SK-N-SH treated with all-trans-retinoic acid at 6 μM for 48 hours (cell line): ENCODE measurements around the gene UST.

Source experiments
- ATAC-seq: fragments of 200-7000 bp; cut with Tn5 transposase; 3 replicates; pipeline ENCODE4 v1.9.1; 2020; ENCODE audit warnings: mild to moderate bottlenecking, moderate library complexity
- ARNTL ChIP-seq: fragments of 450-650 bp; formaldehyde crosslinking; IDR thresholded peaks from 2 replicates; pipeline ENCODE4 v1.5.0; 2020; ENCODE audit warnings: low read depth, mild to moderate bottlenecking, moderate library complexity, borderline replicate concordance
- BACH2 ChIP-seq: fragments of 250-450 bp; sonication (Bioruptor Pico); IDR thresholded peaks from 2 replicates; pipeline ENCODE4 v1.9.0; 2021; ENCODE audit warnings: mild to moderate bottlenecking, borderline replicate concordance
- CSDC2 ChIP-seq: fragments of 250-450 bp; sonication (Bioruptor Pico); IDR thresholded peaks from 2 replicates; pipeline ENCODE4 v1.5.0; 2020; ENCODE audit warnings: mild to moderate bottlenecking, moderate library complexity
- ESRRG ChIP-seq: fragments of 250-450 bp; sonication (Bioruptor Pico); IDR thresholded peaks from 2 replicates; pipeline ENCODE4 v1.6.1; 2021; ENCODE audit warnings: mild to moderate bottlenecking
- GLIS3 ChIP-seq: fragments of 250-450 bp; sonication (Bioruptor Pico); IDR thresholded peaks from 2 replicates; pipeline ENCODE4 v1.5.0; 2020; ENCODE audit warnings: mild to moderate bottlenecking, moderate library complexity
- ISL1 ChIP-seq: fragments of 250-450 bp; sonication (Bioruptor Pico); IDR thresholded peaks from 2 replicates; pipeline ENCODE4 v2.1.2; 2022; ENCODE audit warnings: mild to moderate bottlenecking, moderate library complexity
- OSR1 ChIP-seq: fragments of 250-450 bp; sonication (Bioruptor Pico); IDR thresholded peaks from 2 replicates; pipeline ENCODE4 v1.8.0; 2022; ENCODE audit warnings: moderate library complexity, mild to moderate bottlenecking, inconsistent platforms
- PPARA ChIP-seq: fragments of 250-450 bp; sonication (Bioruptor Pico); IDR thresholded peaks from 2 replicates; pipeline ENCODE4 v1.5.0; 2020; ENCODE audit warnings: mild to moderate bottlenecking, borderline replicate concordance
- RARB ChIP-seq: fragments of 250-450 bp; sonication (Bioruptor Pico); IDR thresholded peaks from 2 replicates; pipeline ENCODE4 v1.8.0; 2021; ENCODE audit warnings: mild to moderate bottlenecking, moderate library complexity
- SNAI2 ChIP-seq: fragments of 250-450 bp; sonication (Bioruptor Pico); IDR thresholded peaks from 2 replicates; pipeline ENCODE4 v1.5.0; 2020; ENCODE audit warnings: mild to moderate bottlenecking, moderate library complexity
- TCF4 ChIP-seq: fragments of 250-450 bp; sonication (Bioruptor Pico); IDR thresholded peaks from 2 replicates; pipeline ENCODE4 v1.8.0; 2021; ENCODE audit warnings: mild to moderate bottlenecking, moderate library complexity, borderline replicate concordance
- TOX ChIP-seq: fragments of 250-450 bp; sonication (Bioruptor Pico); IDR thresholded peaks from 2 replicates; pipeline ENCODE4 v1.8.0; 2021; ENCODE audit warnings: mild to moderate bottlenecking, moderate library complexity, borderline replicate concordance
- ZC3H10 ChIP-seq: fragments of 250-450 bp; sonication (Bioruptor Pico); IDR thresholded peaks from 2 replicates; pipeline ENCODE4 v1.5.1; 2021; ENCODE audit warnings: mild to moderate bottlenecking, moderate library complexity
- ZFP3 ChIP-seq: fragments of 250-450 bp; sonication (Bioruptor Pico); IDR thresholded peaks from 2 replicates; pipeline ENCODE4 v1.5.0; 2020; ENCODE audit warnings: mild to moderate bottlenecking, moderate library complexity
- ZFP30 ChIP-seq: fragments of 450-650 bp; formaldehyde crosslinking; IDR thresholded peaks from 2 replicates; pipeline ENCODE4 v1.5.0; 2022; ENCODE audit warnings: mild to moderate bottlenecking, moderate library complexity
- ZNF565 ChIP-seq: fragments of 450-650 bp; formaldehyde crosslinking; conservative IDR thresholded peaks from 2 replicates; pipeline ENCODE4 v1.5.0; 2020; ENCODE audit warnings: low read depth, mild to moderate bottlenecking, moderate library complexity
- ZNF70 ChIP-seq: fragments of 450-650 bp; formaldehyde crosslinking; IDR thresholded peaks from 2 replicates; pipeline ENCODE4 v1.5.0; 2020; ENCODE audit warnings: mild to moderate bottlenecking, moderate library complexity
- ZNF8 ChIP-seq: fragments of 450-650 bp; formaldehyde crosslinking; IDR thresholded peaks from 2 replicates; pipeline ENCODE4 v1.5.0; 2020; ENCODE audit warnings: mild to moderate bottlenecking, moderate library complexity
- TF ChIP-seq, protein P1 (sequence below): fragments of 250-450 bp; sonication (Bioruptor Pico); IDR thresholded peaks from 2 replicates; pipeline ENCODE4 v1.5.1; 2021; ENCODE audit warnings: mild to moderate bottlenecking, moderate library complexity
- TF ChIP-seq, protein P2 (sequence below): fragments of 250-450 bp; sonication (Bioruptor Pico); IDR thresholded peaks from 2 replicates; pipeline ENCODE4 v1.8.0; 2021; ENCODE audit warnings: low read depth, mild to moderate bottlenecking, moderate library complexity, borderline replicate concordance
- TF ChIP-seq, protein P3 (sequence below): fragments of 250-450 bp; sonication (Bioruptor Pico); IDR thresholded peaks from 2 replicates; pipeline ENCODE4 v1.8.0; 2020; ENCODE audit warnings: mild to moderate bottlenecking, moderate library complexity, borderline replicate concordance
- TF ChIP-seq, protein P4 (sequence below): fragments of 250-450 bp; sonication (Bioruptor Pico); IDR thresholded peaks from 2 replicates; pipeline ENCODE4 v1.5.0; 2020; ENCODE audit warnings: mild to moderate bottlenecking, moderate library complexity

UST gene

DNA sequence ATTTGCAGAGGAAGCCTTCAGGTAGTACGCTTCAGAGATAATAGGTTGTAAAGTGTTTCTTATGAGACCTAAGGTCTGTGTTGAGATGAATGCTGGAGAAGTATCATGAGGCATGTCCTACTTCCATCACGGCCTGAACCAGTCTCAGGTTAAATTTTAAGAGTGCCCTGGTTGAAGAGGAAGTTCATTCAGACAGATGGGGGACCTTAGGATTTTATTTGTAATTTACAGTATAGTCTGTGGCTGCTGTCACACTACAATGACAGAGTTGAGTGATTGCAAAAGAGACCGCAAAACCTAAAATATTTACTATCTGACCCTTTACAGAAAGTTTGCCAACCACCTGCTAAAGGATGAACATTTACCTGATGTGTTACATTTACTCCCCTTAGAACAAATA, 70.9 kb downstream of the UST start (continued):
- no peak for TF ChIP-seq CSDC2
- no peak for TF ChIP-seq ZFP30 (CRISPR knock-in tag)
- no peak for TF ChIP-seq BACH2 (CRISPR knock-in tag)
- no peak for TF ChIP-seq ZFP3 (CRISPR knock-in tag)
- TF ChIP-seq RARB (CRISPR knock-in tag) = no peak
- no peak for TF ChIP-seq ARNTL (CRISPR knock-in tag)
- TF ChIP-seq GLIS3 = no peak
- no peak for TF ChIP-seq TCF4
- TF ChIP-seq, protein P1, sequence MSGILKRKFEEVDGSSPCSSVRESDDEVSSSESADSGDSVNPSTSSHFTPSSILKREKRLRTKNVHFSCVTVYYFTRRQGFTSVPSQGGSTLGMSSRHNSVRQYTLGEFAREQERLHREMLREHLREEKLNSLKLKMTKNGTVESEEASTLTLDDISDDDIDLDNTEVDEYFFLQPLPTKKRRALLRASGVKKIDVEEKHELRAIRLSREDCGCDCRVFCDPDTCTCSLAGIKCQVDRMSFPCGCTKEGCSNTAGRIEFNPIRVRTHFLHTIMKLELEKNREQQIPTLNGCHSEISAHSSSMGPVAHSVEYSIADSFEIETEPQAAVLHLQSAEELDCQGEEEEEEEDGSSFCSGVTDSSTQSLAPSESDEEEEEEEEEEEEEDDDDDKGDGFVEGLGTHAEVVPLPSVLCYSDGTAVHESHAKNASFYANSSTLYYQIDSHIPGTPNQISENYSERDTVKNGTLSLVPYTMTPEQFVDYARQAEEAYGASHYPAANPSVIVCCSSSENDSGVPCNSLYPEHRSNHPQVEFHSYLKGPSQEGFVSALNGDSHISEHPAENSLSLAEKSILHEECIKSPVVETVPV = no peak
- TF ChIP-seq ZC3H10 (CRISPR knock-in tag) = no peak
- no peak for TF ChIP-seq OSR1 (CRISPR knock-in tag)

DNA sequence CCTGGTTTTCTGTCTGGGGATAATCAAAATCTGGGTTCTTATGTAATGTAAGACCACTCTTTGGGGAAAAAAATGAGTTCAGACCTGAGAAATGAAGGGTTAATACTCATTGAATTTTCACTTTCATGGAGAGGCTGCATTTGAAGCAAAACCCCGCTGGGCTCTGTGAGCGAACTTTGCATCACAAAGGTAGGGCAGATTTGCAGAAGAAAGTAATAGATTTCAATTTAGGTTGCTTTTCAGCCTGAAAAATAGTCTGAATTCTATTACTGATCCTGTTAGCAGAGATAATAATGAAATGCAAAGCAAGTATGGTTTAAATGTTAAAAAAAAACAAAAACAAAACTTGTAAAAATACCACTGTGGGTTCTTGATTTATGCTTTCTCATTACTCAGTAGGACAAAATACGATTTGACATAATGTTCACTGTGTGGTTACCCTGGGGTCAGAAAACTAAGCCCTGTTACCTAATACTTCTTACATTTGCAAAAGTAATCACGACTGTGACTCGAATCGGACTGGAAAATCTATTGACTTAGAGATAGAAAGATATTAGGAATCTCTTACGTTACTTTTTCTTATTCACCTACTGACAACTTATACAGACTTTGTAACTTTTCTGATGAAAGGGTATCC, 72.2 kb downstream of the UST start:
- TF ChIP-seq ZFP30 (CRISPR knock-in tag) (no peak), GLIS3 (no peak), ESRRG (CRISPR knock-in tag) (no peak), ZFP3 (CRISPR knock-in tag) (no peak), TCF4 (no peak), CSDC2 (no peak), OSR1 (CRISPR knock-in tag) (no peak), ISL1 (CRISPR knock-in tag) (no peak), ZC3H10 (CRISPR knock-in tag) (no peak), PPARA (CRISPR knock-in tag) (no peak)
- TF ChIP-seq, protein P2, sequence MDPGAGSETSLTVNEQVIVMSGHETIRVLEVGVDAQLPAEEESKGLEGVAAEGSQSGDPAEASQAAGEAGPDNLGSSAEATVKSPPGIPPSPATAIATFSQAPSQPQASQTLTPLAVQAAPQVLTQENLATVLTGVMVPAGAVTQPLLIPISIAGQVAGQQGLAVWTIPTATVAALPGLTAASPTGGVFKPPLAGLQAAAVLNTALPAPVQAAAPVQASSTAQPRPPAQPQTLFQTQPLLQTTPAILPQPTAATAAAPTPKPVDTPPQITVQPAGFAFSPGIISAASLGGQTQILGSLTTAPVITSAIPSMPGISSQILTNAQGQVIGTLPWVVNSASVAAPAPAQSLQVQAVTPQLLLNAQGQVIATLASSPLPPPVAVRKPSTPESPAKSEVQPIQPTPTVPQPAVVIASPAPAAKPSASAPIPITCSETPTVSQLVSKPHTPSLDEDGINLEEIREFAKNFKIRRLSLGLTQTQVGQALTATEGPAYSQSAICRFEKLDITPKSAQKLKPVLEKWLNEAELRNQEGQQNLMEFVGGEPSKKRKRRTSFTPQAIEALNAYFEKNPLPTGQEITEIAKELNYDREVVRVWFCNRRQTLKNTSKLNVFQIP (CRISPR knock-in tag) = no peak
- TF ChIP-seq, protein P3, sequence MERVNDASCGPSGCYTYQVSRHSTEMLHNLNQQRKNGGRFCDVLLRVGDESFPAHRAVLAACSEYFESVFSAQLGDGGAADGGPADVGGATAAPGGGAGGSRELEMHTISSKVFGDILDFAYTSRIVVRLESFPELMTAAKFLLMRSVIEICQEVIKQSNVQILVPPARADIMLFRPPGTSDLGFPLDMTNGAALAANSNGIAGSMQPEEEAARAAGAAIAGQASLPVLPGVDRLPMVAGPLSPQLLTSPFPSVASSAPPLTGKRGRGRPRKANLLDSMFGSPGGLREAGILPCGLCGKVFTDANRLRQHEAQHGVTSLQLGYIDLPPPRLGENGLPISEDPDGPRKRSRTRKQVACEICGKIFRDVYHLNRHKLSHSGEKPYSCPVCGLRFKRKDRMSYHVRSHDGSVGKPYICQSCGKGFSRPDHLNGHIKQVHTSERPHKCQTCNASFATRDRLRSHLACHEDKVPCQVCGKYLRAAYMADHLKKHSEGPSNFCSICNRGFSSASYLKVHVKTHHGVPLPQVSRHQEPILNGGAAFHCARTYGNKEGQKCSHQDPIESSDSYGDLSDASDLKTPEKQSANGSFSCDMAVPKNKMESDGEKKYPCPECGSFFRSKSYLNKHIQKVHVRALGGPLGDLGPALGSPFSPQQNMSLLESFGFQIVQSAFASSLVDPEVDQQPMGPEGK (CRISPR knock-in tag) = no peak
- no peak for ATAC-seq

DNA sequence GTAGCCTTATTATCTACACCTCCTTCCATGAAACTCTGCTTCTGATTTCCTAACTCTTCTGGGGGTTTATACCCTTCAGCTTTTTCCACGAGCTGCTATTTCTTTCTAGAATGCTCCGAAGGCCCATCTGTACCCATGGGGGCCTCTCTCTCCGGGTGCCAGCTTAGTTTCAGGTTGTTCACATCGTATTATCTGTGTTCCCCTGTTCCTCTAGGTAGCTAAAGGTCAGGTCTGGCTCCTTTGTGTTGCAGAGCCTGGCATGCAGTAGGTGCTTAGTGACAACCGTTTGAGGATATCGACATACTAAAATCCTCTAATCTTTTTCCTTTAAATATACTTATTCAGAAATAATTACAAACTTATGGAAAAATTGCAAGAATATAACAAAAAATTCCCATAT, 73.0 kb downstream of the UST start:
- ATAC-seq = no peak
- no peak for TF ChIP-seq PPARA (CRISPR knock-in tag)
- TF ChIP-seq, protein P4, sequence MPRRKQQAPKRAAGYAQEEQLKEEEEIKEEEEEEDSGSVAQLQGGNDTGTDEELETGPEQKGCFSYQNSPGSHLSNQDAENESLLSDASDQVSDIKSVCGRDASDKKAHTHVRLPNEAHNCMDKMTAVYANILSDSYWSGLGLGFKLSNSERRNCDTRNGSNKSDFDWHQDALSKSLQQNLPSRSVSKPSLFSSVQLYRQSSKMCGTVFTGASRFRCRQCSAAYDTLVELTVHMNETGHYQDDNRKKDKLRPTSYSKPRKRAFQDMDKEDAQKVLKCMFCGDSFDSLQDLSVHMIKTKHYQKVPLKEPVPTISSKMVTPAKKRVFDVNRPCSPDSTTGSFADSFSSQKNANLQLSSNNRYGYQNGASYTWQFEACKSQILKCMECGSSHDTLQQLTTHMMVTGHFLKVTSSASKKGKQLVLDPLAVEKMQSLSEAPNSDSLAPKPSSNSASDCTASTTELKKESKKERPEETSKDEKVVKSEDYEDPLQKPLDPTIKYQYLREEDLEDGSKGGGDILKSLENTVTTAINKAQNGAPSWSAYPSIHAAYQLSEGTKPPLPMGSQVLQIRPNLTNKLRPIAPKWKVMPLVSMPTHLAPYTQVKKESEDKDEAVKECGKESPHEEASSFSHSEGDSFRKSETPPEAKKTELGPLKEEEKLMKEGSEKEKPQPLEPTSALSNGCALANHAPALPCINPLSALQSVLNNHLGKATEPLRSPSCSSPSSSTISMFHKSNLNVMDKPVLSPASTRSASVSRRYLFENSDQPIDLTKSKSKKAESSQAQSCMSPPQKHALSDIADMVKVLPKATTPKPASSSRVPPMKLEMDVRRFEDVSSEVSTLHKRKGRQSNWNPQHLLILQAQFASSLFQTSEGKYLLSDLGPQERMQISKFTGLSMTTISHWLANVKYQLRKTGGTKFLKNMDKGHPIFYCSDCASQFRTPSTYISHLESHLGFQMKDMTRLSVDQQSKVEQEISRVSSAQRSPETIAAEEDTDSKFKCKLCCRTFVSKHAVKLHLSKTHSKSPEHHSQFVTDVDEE (CRISPR knock-in tag) = no peak

DNA sequence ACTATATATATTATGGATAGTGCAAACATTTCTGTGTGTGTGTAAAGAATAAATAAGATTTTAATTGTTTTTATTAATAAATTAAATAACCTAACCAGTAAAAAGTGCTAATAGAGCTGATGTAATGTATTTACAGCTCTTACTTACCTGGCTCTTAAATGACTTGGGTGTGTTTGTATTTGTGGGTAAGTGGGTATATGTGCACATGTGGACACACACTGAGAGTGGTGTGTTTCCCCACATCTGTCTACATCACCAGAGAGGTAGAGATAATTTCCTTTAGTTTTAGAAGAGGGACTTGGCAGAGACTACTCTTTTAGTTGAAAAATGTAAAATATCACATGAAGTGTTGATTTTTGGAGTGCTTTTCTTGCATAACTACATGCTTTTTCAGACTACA, 76.0 kb downstream of the UST start:
- ATAC-seq = no peak
- TF ChIP-seq ZNF8 (CRISPR knock-in tag) (no peak), ZNF70 (no peak), SNAI2 (CRISPR knock-in tag) (no peak), BACH2 (CRISPR knock-in tag) (no peak), ZC3H10 (CRISPR knock-in tag) (no peak), ARNTL (CRISPR knock-in tag) (no peak), ESRRG (CRISPR knock-in tag) (no peak), TOX (no peak), ZFP3 (CRISPR knock-in tag) (no peak), ZNF565 (no peak)
- TF ChIP-seq, protein P2 (CRISPR knock-in tag) = no peak
- TF ChIP-seq, protein P1 = no peak
- TF ChIP-seq, protein P4 (CRISPR knock-in tag) = no peak
